Aorta (tissue), 5 donors: ENCODE results near the gene HOGA1. TPM values are rescaled to one million over a fixed set of nuclear protein-coding genes. Genes with fewer than 3 reads are reported as not detected.
"Not testable (repeated sequence)": the region's sequence is repeated elsewhere in the genome, so short reads cannot be mapped to it uniquely, and the experiment has no call there.

Experiments used
- ATAC-seq: fragments of 200-7000 bp; cut with Tn5 transposase; one replicate; pipeline ENCODE4 v1.9.1; 2022; ENCODE audit warnings: moderate library complexity; ENCODE audit not compliant: low FRiP score
- DNase-seq, 2 donors: peaks; one replicate each; pipeline ENCODE4 v3.0.0-alpha.2; 2020
- H3K27ac ChIP-seq, 2 donors: one replicate each; pipeline ENCODE4 v1.5.1; 2013; ENCODE audit warnings: low read length in 2 of 2, mild to moderate bottlenecking in 2 of 2, moderate library complexity in 2 of 2, control low read depth in 1 of 2, inconsistent platforms in 1 of 2, low read depth in 1 of 2
- H3K27me3 ChIP-seq, 2 donors: one replicate each; pipeline ENCODE4 v1.6.1; 2013; ENCODE audit warnings: control low read depth in 1 of 2, low read length in 1 of 2, mild to moderate bottlenecking in 1 of 2, moderate library complexity in 1 of 2; ENCODE audit not compliant: insufficient read depth in 2 of 2, control insufficient read depth in 1 of 2
- H3K36me3 ChIP-seq, 2 donors: one replicate each; pipeline ENCODE4 v1.6.1; 2013; ENCODE audit warnings: control low read depth in 1 of 2, low read length in 1 of 2, mild to moderate bottlenecking in 1 of 2; ENCODE audit not compliant: insufficient read depth in 2 of 2, control insufficient read depth in 1 of 2
- H3K4me1 ChIP-seq, 2 donors: one replicate each; pipeline ENCODE4 v1.6.1; 2013; ENCODE audit warnings: low read length in 2 of 2, control low read depth in 1 of 2, mild to moderate bottlenecking in 1 of 2, moderate library complexity in 1 of 2; ENCODE audit not compliant: insufficient read depth in 2 of 2, control insufficient read depth in 1 of 2
- H3K4me3 ChIP-seq, 2 donors: one replicate each; pipeline ENCODE4 v1.5.1; 2013; ENCODE audit warnings: low read length in 2 of 2, control low read depth in 1 of 2, mild to moderate bottlenecking in 1 of 2
- H3K9me3 ChIP-seq: one replicate; pipeline ENCODE4 v1.6.1; 2013; ENCODE audit warnings: mild to moderate bottlenecking, low read length; ENCODE audit not compliant: control insufficient read depth
- WGBS, 2 donors: extraction: QIAGEN DNeasy Blood & Tissue Kit; methylation state at CpG; one replicate each; pipeline ENCODE4 v1.1.7; 2013; 5-methylcytosine and 5-hydroxymethylcytosine counted together
- intact Hi-C, 2 donors: fragments of 100-400 bp; cut with DNase I; formaldehyde crosslinking; loops; one replicate each; pipeline versions ENCODE4 v1.14.2 to v1.15.0; 2022
- polyA plus RNA-seq, 2 donors: library from polyadenylated mRNA; stranded (reverse); fragments of 200-250 nt; gene quantifications; one replicate each; pipeline ENCODE4 v1.2.3, GENCODE V29; 2013
- total RNA-seq, 2 donors: library from RNA; stranded (reverse); fragmentation: NEBNext Ultra II Directional; extraction: Animal tissue kit (Norgen Biotek cat#: 25700); gene quantifications; one replicate each; pipeline ENCODE4 v1.2.1, GENCODE V29; 2021
- donor health status: healthy with polysubstance abuse.
- donor health status: Bipolar disorder and iron deficiency.
- donor health status: DM: no; HTN: no; CAD: no.
- donor health status: DM: no; HTN: no; CAD: no.
- donor health status: DM: yes; HTN: yes; CAD: no.

The HOGA1 gene
- total and polyA plus RNA-seq, 4 donors = 1.9 to 4.6 (median 3.9) TPM

- H3K36me3 ChIP-seq, ATAC-seq, H3K4me1 ChIP-seq, H3K9me3 ChIP-seq, H3K4me3 ChIP-seq, H3K27me3 ChIP-seq, intact Hi-C loops, DNase-seq, H3K27ac ChIP-seq: not testable (repeated sequence)
- 95 to 97% methylated on average over 13 of the region's 13 CpGs for WGBS, 2 donors
Observed at GRCh38 chr10:97642471-97643159, 58.4 kb downstream of the HOGA1 start.

DNA sequence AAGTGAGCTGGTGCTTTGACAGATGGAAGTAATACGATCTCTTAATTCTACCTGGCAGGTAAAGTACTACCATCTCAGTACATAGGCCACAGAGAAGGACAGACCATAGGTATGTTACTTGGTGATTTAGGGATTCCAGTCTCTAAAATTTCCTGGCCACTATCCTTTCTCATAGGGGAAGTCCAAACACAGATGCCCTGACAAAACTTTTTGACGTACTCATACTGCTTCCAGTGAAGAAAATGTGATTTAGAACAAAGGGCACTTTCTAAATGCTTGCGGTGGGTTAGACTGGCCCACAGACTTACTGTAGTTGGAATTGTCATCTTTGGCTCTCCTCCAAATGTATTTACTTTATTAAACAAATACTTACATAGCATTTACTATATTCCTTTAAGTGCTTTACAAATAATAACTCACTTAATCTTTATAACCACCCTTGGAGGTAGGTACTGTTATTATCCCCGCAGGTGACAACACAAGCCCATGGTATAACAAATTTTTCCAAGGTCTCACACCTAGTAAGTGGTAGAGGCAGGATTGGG, 59.3 kb downstream of the HOGA1 start:
- WGBS, 2 donors = 96 to 97% methylated on average over 4 of the region's 4 CpGs
- Histone ChIP-seq H3K27me3 (no peaks in the 10 kb centered on the region), H3K27ac (no peak overlapping the region), H3K9me3 (no peaks in the 10 kb centered on the region), H3K4me3 (no peak overlapping the region), H3K4me1 (no peaks in the 10 kb centered on the region), H3K36me3 (peaks cover 0 to 2% of the 10 kb centered on the region in 2 donors)
- no peak for DNase-seq
- intact Hi-C loops = no loop called here
- no peak for ATAC-seq

DNA sequence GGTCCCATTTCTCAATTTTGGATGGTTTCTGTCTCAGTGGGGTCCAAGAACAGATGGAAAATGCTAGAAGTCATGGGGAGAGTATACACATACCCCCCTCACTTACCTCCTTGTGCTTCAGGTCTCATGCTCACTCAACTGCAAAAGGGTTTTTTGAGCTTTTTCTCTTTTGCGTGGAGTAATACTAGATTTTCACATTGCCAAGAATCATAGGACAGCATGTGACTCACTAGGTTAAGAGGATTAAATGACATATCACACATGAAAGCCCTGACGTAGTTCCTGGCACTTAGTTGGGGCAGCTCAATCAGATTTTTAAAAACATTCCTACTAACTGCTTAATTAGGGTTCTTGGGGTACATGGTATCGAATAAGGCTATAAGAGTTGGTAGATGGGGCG, 60.7 kb downstream of the HOGA1 start:
- 86 to 90% methylated on average over 4 of the region's 4 CpGs for WGBS, 2 donors
- Histone ChIP-seq H3K9me3 (no peaks in the 10 kb centered on the region), H3K4me1 (peaks cover 2 to 4% of the 10 kb centered on the region in 2 donors), H3K27me3 (no peaks in the 10 kb centered on the region), H3K36me3 (peaks cover 0 to 2% of the 10 kb centered on the region in 2 donors), H3K4me3 (no peak overlapping the region), H3K27ac (no peak overlapping the region)
- DNase-seq (no peak), ATAC-seq (no peak)
- intact Hi-C loops = no loop called here

DNA sequence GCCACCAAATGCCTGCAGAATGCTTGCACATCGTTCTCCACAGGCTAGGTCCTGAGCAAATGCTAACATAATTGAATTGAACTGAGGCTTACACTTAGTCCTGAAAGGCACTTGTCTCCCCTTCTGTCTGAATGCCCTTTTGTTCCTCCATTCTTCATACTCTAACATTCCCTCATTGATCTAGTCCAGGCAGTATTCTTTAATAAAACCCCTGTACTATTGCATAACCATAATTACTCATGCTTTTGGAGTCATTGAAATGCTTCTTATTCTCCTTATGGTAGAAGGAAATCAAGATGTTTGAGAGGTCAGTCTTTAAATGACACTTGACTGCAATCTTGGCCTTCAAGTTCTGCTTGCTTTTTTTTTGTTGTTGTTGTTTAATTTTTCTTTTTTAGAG, 63.4 kb downstream of the HOGA1 start:
- WGBS, 2 donors = 84 to 85% methylated on average over 1 of the region's 1 CpG
- ATAC-seq (no peak), DNase-seq (no peak)
- Histone ChIP-seq H3K27me3 (no peaks in the 10 kb centered on the region), H3K9me3 (no peaks in the 10 kb centered on the region), H3K4me3 (no peak overlapping the region), H3K36me3 (peaks cover 0 to 4% of the 10 kb centered on the region in 2 donors), H3K27ac (no peak overlapping the region), H3K4me1 (peaks cover 2 to 4% of the 10 kb centered on the region in 2 donors)
- intact Hi-C loops = no loop called here

DNA sequence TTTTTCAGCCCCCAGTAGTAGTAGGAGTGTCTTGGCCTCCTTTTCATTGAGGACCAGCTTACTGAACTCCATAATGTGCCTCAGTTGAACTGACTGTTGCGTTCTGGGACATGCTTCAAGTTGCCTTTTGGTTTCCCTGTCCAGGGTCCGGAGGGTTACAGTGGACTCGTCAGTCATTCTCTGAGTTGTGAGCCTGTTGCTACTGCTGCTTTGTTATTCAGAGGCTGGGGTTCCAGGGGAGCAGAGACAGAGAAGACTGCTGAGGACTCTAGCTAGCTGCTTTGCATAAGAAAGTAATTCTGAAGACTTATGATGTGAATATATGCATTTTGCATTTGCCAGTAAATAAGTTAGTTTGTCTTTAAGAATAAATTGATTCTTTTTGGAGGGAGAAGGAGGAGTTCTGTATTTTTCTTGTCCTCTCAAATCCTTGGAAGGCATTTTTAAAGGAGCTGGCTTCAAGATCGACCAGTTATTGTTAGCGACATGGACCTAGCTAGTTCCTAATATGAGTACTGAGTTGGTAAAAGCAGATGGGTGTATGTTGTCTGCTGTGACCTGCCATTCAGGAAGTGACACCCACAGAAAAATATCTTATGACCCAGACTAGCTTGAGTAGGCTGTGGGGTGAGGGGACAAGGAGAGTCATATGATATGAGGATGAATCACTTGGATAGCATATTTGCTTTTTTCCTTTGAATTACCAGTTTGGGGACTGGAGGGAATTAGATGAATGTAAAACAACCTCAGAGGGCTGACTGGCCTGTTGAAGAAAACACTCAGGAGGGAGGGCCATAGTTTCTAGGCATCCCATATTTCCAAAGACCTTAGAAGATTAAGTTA, 64.6 kb downstream of the HOGA1 start:
- H3K4me3 ChIP-seq = no peak overlapping the region
- peaks cover 2 to 4% of the 10 kb centered on the region in 2 donors for H3K4me1 ChIP-seq
- peaks cover 0 to 7% of the 10 kb centered on the region in 2 donors for H3K36me3 ChIP-seq
- peak; percentile 81 for ATAC-seq
- WGBS, 2 donors = 72 to 73% methylated on average over 5 of the region's 5 CpGs
- H3K9me3 ChIP-seq = no peaks in the 10 kb centered on the region
- intact Hi-C loops = no loop called here
- no peak for DNase-seq
- H3K27me3 ChIP-seq = no peaks in the 10 kb centered on the region
- H3K27ac ChIP-seq = no peak overlapping the region

DNA sequence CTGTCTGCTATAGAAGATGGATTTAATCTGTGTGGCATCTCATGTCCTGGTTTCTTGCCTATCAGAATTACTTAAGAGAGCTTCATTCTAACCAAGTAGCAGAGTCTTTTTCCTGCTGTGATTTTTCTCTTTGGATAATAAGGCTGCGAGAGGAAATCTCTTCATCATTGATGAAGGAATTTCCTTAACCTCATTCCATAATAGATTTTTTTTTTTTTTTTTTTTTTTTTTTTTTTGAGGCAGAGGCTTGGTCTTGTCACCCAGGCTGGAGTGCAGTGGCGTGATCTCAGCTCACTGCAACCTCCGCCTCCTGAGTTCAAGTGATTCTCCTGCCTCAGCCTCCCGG, 65.2 kb downstream of the HOGA1 start:
- DNase-seq, H3K27ac ChIP-seq, H3K4me3 ChIP-seq, H3K4me1 ChIP-seq, H3K36me3 ChIP-seq, intact Hi-C loops, H3K9me3 ChIP-seq, ATAC-seq, H3K27me3 ChIP-seq: not testable (repeated sequence)
- WGBS, 2 donors = 96 to 97% methylated on average over 4 of the region's 4 CpGs

DNA sequence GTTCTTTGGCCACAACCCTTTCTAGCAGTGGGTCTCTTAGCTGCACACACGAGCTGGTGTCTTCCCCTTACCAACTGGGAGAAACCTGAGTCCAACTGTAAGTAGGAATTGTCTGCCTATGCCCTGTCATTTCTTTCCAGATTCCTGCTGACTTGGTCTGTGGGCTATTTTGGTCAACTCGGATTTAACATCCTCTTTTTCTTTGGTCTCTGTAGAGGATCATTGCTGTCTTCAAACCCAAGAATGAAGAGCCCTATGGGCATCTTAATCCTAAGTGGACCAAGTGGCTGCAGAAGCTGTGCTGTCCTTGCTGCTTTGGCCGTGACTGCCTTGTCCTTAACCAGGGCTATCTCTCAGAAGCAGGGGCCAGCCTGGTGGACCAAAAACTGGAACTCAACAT, 66.5 kb downstream of the HOGA1 start:
- DNase-seq (no peak), ATAC-seq (no peak)
- H3K36me3 ChIP-seq = peaks cover 3 to 5% of the 10 kb centered on the region in 2 donors
- no peak overlapping the region for H3K27ac ChIP-seq
- intact Hi-C loops = no loop called here
- H3K27me3 ChIP-seq = no peaks in the 10 kb centered on the region
- no peak overlapping the region for H3K4me3 ChIP-seq
- H3K9me3 ChIP-seq = no peaks in the 10 kb centered on the region
- WGBS, 2 donors = 91 to 94% methylated on average over 3 of the region's 3 CpGs
- peaks cover 2 to 4% of the 10 kb centered on the region in 2 donors for H3K4me1 ChIP-seq

DNA sequence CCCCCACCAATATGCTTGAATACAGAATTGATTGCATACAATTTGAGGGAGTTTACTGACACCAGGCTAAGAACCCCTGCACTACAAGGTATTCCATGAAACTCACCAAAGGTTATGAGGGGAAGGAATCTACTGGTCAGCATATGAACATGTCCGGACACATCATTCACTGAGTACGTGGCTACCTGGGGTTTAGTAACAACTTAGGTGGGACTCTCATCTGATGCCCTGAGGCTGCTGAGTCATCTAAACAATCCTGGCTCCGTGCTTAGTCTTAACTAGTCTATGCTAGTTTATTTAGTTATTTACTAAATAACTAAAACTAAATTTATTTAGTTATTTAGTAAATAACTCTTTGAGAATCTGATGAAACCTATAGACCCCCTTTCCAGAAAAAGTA, 67.6 kb downstream of the HOGA1 start:
- ATAC-seq = no peak
- peaks cover 2 to 4% of the 10 kb centered on the region in 2 donors for H3K4me1 ChIP-seq
- intact Hi-C loops = no loop called here
- peaks cover 3 to 6% of the 10 kb centered on the region in 2 donors for H3K36me3 ChIP-seq
- H3K27me3 ChIP-seq = no peaks in the 10 kb centered on the region
- no peak overlapping the region for H3K4me3 ChIP-seq
- no peak for DNase-seq
- no peaks in the 10 kb centered on the region for H3K9me3 ChIP-seq
- H3K27ac ChIP-seq = no peak overlapping the region
- 92 to 94% methylated on average over 3 of the region's 3 CpGs for WGBS, 2 donors
